Adrenal gland (tissue), 12 donors: Measurements from ENCODE around the gene CTSZ. TPM values are rescaled to one million over a fixed set of nuclear protein-coding genes. Genes with fewer than 3 reads are reported as not detected.
A peak's percentile ranks its signal among the peaks of the same experiment; 100 is the strongest.
"Not testable (repeated sequence)": the region's sequence is repeated elsewhere in the genome, so short reads cannot be mapped to it uniquely, and the experiment has no call there.

Experiments
- DNase-seq, 7 donors: peaks; one replicate each; pipeline ENCODE4 v3.0.0-alpha.2; 2019 to 2020
- H3K27ac ChIP-seq, 5 donors: fragments of 200-600 bp; sonication (generic) in 4 of 5; 1 replicate in 3 of 5; 2 replicates in 2 of 5; pipeline versions ENCODE4 v1.5.1 to v1.8.0; 2016 to 2020; ENCODE audit warnings: mild to moderate bottlenecking in 1 of 5
- H3K27me3 ChIP-seq: fragments of 200-600 bp; 2 replicates; pipeline ENCODE4 v1.8.0; 2021
- H3K36me3 ChIP-seq, 2 donors: fragments of 200-600 bp; replicated peaks in 1 of 2; 1 replicate in 1 of 2; 2 replicates in 1 of 2; pipeline versions ENCODE4 v1.5.1 to v1.8.0; 2018 to 2022
- H3K4me1 ChIP-seq, 2 donors: fragments of 200-600 bp; replicated peaks in 1 of 2; 1 replicate in 1 of 2; 2 replicates in 1 of 2; pipeline versions ENCODE4 v1.5.1 to v1.8.0; 2018 to 2021
- H3K4me3 ChIP-seq, 4 donors: fragments of 200-600 bp; sonication (generic) in 3 of 4; one replicate each; pipeline ENCODE4 v1.5.1; 2016 to 2018
- H3K9me3 ChIP-seq, 3 donors: fragments of 200-600 bp; sonication (generic) in 1 of 3; replicated peaks in 1 of 3; 1 replicate in 2 of 3; 2 replicates in 1 of 3; pipeline versions ENCODE4 v1.5.1 to v1.8.0; 2016 to 2021
- POLR2A ChIP-seq, 2 donors: fragments of 450-650 bp; IDR thresholded peaks; one replicate each; pipeline ENCODE4 v1.6.1; 2017; ENCODE audit warnings: antibody characterized with exemption in 2 of 2, mild to moderate bottlenecking in 2 of 2, moderate library complexity in 1 of 2
- WGBS, 4 donors: extraction: QIAGEN DNeasy Blood & Tissue Kit in 2 of 4; methylation state at CpG; one replicate each; pipeline versions ENCODE4 v1.1.5 to v1.1.7; 2013 to 2017; 5-methylcytosine and 5-hydroxymethylcytosine counted together
- intact Hi-C, 2 donors: fragments of 100-400 bp; cut with DNase I; formaldehyde crosslinking; loops; one replicate each; pipeline versions ENCODE4 v1.14.1 to v1.15.0; 2022 to 2023
- polyA plus RNA-seq, 3 donors: library from polyadenylated mRNA; stranded (reverse); fragments of 200-250 nt in 2 of 3; fragments of 350-450 nt in 1 of 3; fragmentation: Illumina TruSeq in 1 of 3; extraction: RNeasy Lipid Tissue Mini Kit (QIAGEN cat#74804) in 1 of 3; gene quantifications; one replicate each; pipeline ENCODE4 v1.2.3, GENCODE V29; 2013 to 2014
- total RNA-seq, 9 donors: library from RNA; depleted of rRNA in 4 of 9; stranded (reverse); fragments of >200 nt in 4 of 9; fragments of 120-200 nt in 1 of 9; fragmentation: NEBNext Ultra II Directional in 1 of 9; extraction: Animal tissue kit (Norgen Biotek cat#: 25700) in 1 of 9; gene quantifications; one replicate each; pipeline versions ENCODE4 v1.1.0 to v1.2.4, GENCODE V29; 2013 to 2023
- TF ChIP-seq, protein P1 (sequence below), 6 experiments: fragments of 450-650 bp in 4 of 6; fragments of 200-600 bp in 2 of 6; sonication (generic) in 1 of 6; IDR thresholded peaks; 1 replicate in 5 of 6; 2 replicates in 1 of 6; pipeline versions ENCODE4 v1.5.1 to v1.8.0; 2016 to 2021; ENCODE audit warnings: antibody characterized with exemption in 6 of 6, mild to moderate bottlenecking in 2 of 6, moderate library complexity in 1 of 6
- donor health status: healthy with polysubstance abuse.
- donor health status: Bipolar disorder and iron deficiency.
- donor health status: DM: yes; HTN: yes; CAD: no.
- donor health status: DM: no; HTN: no; CAD: no.
- donor health status: DM: no; HTN: no; CAD: no.
- donor health status: DM: yes; HTN: yes; CAD: no.

CTSZ gene
- total and polyA plus RNA-seq, 12 donors: 36.4 to 266 (median 155) TPM

DNA sequence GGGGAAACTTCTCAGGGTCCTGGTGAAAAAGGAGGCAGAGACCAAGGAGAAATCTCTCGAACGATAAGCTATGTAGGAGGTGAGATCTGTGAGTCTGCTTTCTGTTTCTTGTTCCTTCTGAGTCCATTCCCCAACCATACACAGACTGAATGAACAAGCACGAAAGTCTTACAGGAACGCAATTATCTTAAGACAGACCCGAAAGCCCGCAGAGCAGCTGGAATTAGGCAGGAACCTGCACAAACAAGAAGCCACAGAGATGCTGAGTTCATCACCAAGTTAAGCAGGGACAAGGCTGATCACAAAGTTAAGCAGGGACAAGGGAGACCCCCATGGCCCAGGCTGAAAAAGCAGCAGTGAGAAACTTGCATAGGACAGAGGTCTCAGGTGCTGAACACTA is 47.4 kb downstream of the CTSZ start:
- DNase-seq: no peak
- H3K4me1 ChIP-seq: no peaks in the 10 kb centered on the region
- WGBS, 4 donors: 73 to 86% (median 81%) methylated on average over 6 of the region's 6 CpGs
- intact Hi-C loops: no loop called here
- no peak overlapping the region for H3K27ac ChIP-seq
- H3K27me3 ChIP-seq: no peaks in the 10 kb centered on the region
- no peaks in the 10 kb centered on the region for H3K9me3 ChIP-seq
- no peak overlapping the region for H3K4me3 ChIP-seq
- H3K36me3 ChIP-seq: no peaks in the 10 kb centered on the region
- TF ChIP-seq POLR2A (IDR thresholded peaks at IDR 0.05): no peak

DNA sequence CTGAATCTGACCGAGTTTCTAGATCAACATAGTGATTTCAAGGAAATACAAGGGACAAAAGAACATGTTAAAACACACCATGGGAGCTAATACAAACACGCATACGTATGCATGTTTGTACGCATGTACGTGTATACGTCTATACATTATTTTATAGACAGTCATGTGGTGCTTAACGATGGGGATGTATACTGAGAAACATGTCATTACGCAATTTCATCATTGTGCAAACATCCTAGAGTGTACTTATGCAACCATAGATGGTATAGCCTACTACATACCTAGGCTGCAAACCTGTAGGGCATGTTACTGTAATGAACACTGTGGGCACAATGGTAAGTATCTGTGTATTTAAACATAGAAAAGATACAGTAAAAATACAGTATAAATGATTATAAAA is 51.0 kb downstream of the CTSZ start:
- Histone ChIP-seq H3K9me3 (no peaks in the 10 kb centered on the region), H3K36me3 (no peaks in the 10 kb centered on the region), H3K27me3 (no peaks in the 10 kb centered on the region), H3K27ac (no peak overlapping the region), H3K4me1 (no peaks in the 10 kb centered on the region), H3K4me3 (no peak overlapping the region)
- TF ChIP-seq, protein P1, sequence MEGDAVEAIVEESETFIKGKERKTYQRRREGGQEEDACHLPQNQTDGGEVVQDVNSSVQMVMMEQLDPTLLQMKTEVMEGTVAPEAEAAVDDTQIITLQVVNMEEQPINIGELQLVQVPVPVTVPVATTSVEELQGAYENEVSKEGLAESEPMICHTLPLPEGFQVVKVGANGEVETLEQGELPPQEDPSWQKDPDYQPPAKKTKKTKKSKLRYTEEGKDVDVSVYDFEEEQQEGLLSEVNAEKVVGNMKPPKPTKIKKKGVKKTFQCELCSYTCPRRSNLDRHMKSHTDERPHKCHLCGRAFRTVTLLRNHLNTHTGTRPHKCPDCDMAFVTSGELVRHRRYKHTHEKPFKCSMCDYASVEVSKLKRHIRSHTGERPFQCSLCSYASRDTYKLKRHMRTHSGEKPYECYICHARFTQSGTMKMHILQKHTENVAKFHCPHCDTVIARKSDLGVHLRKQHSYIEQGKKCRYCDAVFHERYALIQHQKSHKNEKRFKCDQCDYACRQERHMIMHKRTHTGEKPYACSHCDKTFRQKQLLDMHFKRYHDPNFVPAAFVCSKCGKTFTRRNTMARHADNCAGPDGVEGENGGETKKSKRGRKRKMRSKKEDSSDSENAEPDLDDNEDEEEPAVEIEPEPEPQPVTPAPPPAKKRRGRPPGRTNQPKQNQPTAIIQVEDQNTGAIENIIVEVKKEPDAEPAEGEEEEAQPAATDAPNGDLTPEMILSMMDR (IDR thresholded peaks at IDR 0.05): no peak
- DNase-seq: no peak
- intact Hi-C loops: no loop called here
- 79 to 88% (median 84%) methylated on average over 8 of the region's 8 CpGs for WGBS, 4 donors

DNA sequence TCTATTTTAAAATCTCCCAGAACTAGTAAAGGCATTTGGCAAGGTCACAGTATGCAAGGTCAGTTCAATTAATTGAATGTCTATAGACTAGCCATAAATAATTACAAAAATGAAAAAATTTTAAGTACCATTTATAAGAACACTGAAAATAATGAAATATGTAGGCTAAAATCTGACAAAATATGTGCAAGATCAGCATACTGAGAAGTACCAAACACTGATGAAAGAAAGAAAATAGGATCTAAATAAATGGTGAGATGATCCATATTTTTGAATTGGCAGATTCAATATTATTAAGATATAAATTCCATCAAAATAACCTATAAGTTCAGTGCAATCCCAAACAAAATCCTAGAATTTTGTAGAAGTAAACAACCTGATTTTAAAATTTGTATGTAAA is 54.0 kb downstream of the CTSZ start:
- Histone ChIP-seq H3K9me3 (no peaks in the 10 kb centered on the region), H3K4me3 (no peak overlapping the region), H3K4me1 (no peaks in the 10 kb centered on the region), H3K27me3 (no peaks in the 10 kb centered on the region), H3K27ac (no peak overlapping the region), H3K36me3 (no peaks in the 10 kb centered on the region)
- no peak for DNase-seq
- TF ChIP-seq, protein P1 (IDR thresholded peaks at IDR 0.05): no peak
- TF ChIP-seq POLR2A (IDR thresholded peaks at IDR 0.05): no peak
- intact Hi-C loops: no loop called here

DNA sequence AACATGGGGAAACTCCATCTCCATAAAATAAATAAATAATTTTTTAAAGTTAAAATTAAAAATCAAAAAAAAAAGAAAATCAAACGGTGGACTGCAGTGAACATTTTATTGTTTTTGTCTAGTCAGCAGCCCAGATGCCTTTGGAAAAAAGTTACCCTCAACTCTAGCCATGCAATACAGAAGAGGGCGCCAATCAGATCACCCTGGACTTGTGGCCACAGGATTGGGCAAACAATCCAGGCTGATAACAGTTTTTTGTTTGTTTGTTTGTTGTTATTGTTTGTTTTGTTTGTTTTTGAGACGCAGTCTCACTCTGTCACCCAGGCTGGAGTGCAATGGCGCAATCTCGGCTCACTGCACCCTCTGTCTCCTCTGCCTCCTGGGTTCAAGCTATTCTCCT is 56.5 kb downstream of the CTSZ start:
- Histone ChIP-seq H3K36me3 (no peaks in the 10 kb centered on the region), H3K4me3 (no peak overlapping the region), H3K27me3 (no peaks in the 10 kb centered on the region), H3K4me1 (no peaks in the 10 kb centered on the region), H3K9me3 (no peaks in the 10 kb centered on the region), H3K27ac (no peak overlapping the region)
- intact Hi-C loops: no loop called here
- no peak for TF ChIP-seq POLR2A (IDR thresholded peaks at IDR 0.05)
- TF ChIP-seq, protein P1 (IDR thresholded peaks at IDR 0.05): no peak
- 85 to 88% (median 85%) methylated on average over 5 of the region's 5 CpGs for WGBS, 4 donors
- peak in 1 of 7 donors; percentile 3 for DNase-seq

DNA sequence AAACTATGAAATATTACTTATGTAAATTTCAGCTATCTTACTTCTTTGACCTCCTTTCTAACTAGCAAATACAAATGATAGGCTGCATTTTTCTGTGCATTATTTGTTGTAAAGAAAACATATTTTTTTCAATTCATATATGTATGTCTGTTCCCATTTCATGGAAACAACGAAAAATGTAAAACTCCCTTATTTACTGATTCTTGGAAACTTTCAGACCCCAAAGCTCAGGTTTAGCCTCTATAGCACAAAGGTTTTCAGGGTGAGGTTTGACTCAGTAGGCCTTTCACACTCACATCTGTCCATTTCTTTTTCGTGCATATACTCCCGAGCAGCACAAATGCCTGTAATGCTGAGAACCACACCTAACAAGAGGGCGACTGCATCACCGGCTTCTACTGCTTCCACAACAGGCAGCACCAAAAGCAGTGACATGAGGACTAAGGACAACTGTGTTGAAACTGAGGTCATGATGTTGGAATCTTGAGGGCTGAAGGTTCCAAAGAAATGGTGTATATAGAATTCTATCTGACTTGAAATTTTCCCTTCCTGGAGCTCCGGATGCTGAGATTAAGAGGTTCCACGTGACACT is 59.2 kb downstream of the CTSZ start:
- H3K4me3 ChIP-seq, H3K27ac ChIP-seq, intact Hi-C loops, DNase-seq, H3K27me3 ChIP-seq, H3K9me3 ChIP-seq, H3K36me3 ChIP-seq, H3K4me1 ChIP-seq: not testable (repeated sequence)
- 80 to 86% (median 83%) methylated on average over 7 of the region's 7 CpGs for WGBS, 4 donors
